ENCODE data around the gene AMZ1.
"Not testable (repeated sequence)": the region's sequence is repeated elsewhere in the genome, so short reads cannot be mapped to it uniquely, and the experiment has no call there.

The AMZ1 gene

DNA sequence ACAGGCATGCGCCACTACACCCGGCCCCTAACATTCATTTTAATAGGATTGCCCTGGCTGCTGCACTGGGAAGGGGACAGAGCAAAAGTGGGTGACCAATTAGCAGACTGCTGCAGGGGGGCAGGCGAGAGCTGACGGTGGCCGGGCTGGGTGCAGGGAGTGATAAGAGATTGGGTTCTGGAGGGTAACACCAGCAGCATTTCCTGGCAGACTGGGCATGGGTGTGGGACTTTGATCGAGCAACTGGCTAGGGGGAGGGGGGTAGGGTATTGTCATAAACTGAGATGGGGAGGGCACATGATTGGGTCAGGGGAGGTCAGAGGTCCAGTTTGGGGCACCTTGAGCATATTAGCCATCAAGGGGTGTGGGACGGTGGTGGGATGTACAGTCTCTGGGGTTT is 20.2 kb upstream of the AMZ1 start:
- no peak for DNase-seq (ENCODE audit: low read depth in 2 of 2)

- DNase-seq (ENCODE audit: low read depth in 2 of 2), result no peak
Measured at GRCh38 chr7:2668401-2668800, 19.6 kb upstream of the AMZ1 start.

DNA sequence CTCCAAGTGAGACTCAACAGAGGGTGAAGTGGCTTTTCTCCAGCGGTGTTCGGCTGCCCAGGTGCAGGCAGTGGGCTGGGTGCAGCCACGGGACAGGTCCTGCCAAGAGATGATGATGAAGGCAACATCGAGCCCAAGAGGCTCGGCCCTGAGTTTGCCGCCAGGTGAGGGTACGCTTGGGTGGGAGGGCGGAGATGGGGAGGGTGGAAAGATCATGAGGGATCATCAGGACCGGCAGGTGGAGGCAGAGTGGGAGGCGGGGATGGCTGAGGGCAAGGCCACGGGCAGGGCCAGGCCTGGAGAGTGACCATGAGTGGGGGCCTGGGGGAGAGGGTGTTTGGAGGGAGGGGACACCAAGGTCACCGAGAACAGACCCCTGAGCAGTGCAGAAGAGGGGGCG is 17.8 kb upstream of the AMZ1 start:
- DNase-seq (ENCODE audit: low read depth in 2 of 2), result no peak

DNA sequence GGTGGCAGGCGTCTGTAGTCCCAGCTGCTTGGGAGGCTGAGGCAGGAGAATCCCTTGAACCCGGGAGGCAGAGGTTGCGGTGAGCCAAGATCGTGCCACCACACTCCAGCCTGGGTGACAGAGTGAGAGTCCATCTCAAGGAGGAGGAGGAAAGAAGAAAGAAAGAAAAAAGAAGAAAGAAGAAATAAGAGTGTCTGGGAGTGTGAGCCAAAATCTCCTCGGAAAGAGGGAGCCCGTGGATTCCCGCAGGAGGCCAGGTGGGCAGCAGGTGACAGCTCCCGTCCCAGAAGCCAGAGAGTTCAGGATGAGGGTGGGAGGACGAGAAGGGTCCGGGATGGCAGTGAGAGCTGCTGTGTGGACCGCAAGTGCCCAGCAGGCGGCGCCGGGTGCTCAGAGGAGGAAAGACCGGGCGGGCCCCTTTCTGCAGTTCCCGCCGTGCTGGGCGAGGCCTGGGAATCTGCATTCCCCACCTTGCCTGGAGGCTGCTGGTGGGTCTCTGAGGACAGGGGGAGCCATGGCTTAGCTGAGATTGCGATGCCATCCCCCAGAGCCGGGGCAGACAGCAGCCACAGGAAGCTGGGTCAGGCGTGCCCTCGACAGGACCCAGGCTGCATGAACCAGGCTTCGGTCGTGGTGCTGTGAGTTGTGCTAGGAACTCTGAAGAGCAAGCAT is 17.1 kb upstream of the AMZ1 start:
- DNase-seq (ENCODE audit: low read depth in 2 of 2), result peak; percentile 40 to 50

GRCh38 chr7:2673214-2673613 is 14.8 kb upstream of the AMZ1 start:
- DNase-seq (ENCODE audit: low read depth in 2 of 2), result not testable (repeated sequence)

GRCh38 chr7:2673934-2674333 is 14.1 kb upstream of the AMZ1 start:
- no peak for DNase-seq (ENCODE audit: low read depth in 2 of 2)

- DNase-seq (ENCODE audit: low read depth in 2 of 2), result no peak
Measured at GRCh38 chr7:2675256-2675764, 12.7 kb upstream of the AMZ1 start.

GRCh38 chr7:2676576-2676975 is 11.4 kb upstream of the AMZ1 start:
- DNase-seq (ENCODE audit: low read depth in 2 of 2), result not testable (repeated sequence)

DNA sequence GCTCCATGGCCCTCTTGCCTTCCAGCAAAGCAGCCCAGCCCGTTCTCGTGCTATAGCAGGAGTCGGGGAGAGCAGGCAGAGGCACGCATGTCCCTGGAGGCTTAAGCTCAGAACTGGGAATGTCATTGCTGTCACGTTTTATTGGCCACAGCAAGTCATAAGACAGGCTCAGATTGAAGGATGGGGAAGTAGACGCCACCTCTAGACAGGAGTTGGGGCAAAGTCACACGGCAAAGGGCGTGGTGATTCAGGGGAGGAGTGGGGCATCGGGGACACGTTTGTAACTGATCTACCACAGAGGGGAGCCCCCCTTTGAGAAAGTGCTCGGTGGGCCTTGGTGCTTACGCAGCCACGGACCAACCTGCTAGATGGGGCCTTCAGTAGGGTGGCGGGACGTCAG is 9.5 kb upstream of the AMZ1 start:
- DNase-seq (ENCODE audit: low read depth in 2 of 2), result not testable (repeated sequence)

DNA sequence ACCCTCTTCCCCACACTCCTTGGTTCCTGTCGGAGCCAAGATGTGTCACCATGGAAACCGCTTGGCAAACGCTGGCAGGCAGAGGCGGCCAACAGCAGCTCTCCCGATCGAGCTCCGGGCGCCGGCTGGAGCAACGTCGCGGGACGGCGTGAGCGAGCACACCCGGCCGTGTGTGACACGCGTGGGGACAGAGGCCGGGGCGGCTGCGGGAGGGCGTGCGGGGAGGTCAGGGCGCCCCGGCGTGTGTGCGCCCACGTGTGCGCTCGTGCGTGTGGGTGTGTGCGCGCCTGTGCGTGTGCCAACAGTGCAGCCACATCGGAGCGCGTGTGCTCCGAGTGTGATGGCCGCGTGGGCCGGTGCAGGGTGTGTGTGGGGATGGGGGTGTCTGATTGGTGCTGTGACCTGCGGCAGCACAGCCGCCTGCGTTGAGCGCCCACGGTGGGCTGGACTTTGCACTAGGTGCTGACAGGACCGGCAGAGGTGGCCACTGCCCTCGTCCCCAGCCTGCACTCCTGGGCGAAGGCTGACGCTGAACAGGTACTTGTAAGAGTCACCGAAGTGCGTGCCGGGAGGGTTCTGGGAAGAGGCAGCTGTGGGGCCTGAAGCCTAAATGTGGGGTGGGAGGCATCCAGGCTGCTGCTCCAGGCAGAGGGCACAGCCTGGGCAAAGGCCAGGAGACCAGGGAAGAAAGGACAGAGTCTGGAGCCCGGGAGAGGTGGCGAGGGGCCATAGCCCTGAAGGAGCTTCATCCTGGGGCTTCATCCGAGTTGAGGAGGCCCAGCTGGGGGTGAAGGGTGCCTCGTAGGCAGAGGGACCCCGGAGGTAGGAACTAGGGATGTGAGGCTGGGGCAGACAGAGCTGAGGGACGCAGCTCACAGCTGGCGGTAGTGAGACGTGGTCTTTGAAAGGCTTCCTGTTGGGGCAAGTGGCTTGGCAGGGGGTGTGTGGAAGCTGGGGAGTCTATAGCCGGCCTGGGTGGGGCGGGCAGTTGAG is 8.6 kb upstream of the AMZ1 start:
- not testable (repeated sequence) for DNase-seq (ENCODE audit: low read depth in 2 of 2)

- no peak for DNase-seq (ENCODE audit: low read depth in 2 of 2)
Measured at GRCh38 chr7:2680256-2680655, 7.7 kb upstream of the AMZ1 start.

- DNase-seq (ENCODE audit: low read depth in 2 of 2), result peak; percentile 14 to 17
Measured at GRCh38 chr7:2680792-2681490, 7.1 kb upstream of the AMZ1 start.

GRCh38 chr7:2681929-2682799 is 5.8 kb upstream of the AMZ1 start:
- DNase-seq (ENCODE audit: low read depth in 2 of 2), result no peak

DNA sequence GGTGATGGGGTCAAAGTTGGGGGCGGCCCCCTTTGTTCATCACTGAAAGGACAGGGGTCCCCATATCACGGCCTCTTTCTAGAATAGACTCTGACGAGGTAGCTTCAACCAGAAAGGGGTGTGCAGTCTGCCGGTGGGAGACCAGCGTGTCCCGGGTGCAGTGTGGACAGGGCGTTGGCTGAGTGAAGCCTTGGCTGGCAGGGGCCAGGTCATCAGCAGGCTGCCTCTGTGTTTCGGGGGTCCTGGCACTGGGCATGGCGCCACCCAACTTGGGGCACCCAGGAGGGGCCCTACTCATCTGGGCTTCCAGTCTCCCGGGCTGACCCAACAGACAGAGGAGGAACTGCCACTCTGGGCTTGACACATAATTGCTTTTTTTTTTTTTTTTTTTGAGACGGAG is 3.5 kb upstream of the AMZ1 start:
- DNase-seq (ENCODE audit: low read depth in 2 of 2), result no peak

- DNase-seq (ENCODE audit: low read depth in 2 of 2), result no peak
Measured at GRCh38 chr7:2686101-2686500, 1.9 kb upstream of the AMZ1 start.

DNA sequence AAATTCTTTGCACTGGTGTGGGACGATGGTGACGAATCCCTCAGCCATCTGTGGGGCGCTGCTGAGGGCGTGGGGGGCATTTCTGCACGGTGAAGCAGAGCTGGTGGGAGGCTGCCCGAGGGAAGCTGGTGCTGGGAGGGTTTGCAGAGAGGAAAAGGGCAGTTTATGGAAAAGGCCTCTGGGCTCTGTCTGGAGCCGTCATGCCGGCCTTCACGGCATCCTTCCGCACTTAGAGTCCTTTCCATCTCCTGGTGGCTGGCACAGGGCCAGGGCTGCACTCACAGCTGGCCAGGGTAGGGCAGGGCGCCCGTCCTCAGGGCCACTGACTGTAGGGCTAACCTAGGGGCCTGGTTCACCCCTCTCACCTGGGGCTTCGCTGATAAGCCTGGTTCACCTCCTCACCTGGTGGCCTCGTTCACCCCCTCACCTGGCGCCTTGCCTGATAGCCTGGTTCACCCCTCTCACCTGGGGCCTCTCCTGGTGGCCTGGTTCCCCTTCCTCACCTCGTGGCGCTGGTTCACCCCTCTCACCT is 598 bp upstream of the AMZ1 start:
- no peak for DNase-seq (ENCODE audit: low read depth in 2 of 2)

DNA sequence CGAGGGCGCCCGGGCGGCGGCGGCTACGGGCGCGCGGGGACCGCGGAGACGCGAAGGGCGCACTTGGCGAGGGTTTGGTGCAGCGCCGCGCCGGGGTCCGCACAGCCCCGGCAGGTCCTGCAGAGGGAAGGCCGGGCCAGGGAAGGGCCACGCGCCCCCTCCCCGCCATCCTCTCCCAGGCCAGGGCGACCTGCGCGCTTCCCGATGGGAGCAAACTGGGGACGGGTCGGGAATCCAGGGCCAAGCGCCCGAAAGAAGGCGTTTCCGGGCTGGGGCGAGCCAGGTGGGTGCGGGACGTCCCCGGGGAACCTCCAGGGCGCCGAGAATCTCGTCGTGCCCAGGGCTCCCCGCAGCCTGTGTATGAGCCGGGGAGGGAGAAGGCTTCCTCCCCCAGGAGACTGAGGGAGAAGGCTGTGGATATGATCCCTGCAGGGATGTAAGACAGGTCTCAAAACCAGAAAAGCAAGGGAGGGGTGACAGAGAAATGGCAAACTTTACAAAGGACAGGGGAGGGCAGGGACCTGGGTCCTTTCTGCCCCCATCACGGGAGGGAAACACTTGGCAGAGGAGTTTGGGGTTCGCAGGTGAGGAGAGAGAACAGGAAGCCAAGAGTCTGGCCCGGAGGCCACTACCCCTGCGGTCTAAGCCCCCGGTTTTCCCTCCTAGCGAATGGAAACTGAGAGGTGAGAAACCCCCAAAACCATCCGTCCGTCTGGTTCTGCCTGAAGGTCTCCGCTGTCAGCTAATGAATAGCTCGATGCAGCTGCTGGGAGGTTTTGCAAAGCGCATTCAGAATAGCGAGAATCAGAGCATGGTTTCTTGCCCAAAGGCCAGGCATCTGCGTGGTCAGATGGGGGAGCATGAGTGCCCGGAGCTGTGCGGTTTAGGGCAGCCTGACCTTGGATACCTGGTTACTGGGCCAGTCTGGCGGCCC is 674 bp downstream of the AMZ1 start:
- DNase-seq (ENCODE audit: low read depth in 2 of 2), result no peak

GRCh38 chr7:2689343-2689847 is 1.4 kb downstream of the AMZ1 start:
- DNase-seq (ENCODE audit: low read depth in 2 of 2), result no peak

GRCh38 chr7:2689951-2690705 is 2.1 kb downstream of the AMZ1 start:
- no peak for DNase-seq (ENCODE audit: low read depth in 2 of 2)
